HG03280 (cell line): ENCODE results near the gene NEK10.

Experiments used
- ATAC-seq: cut with Tn5 transposase; IDR thresholded peaks from one replicate; pipeline ENCODE4 v1.9.1; 2021; ENCODE audit warnings: mild to moderate bottlenecking, moderate library complexity; ENCODE audit not compliant: unreplicated experiment

The NEK10 gene

DNA sequence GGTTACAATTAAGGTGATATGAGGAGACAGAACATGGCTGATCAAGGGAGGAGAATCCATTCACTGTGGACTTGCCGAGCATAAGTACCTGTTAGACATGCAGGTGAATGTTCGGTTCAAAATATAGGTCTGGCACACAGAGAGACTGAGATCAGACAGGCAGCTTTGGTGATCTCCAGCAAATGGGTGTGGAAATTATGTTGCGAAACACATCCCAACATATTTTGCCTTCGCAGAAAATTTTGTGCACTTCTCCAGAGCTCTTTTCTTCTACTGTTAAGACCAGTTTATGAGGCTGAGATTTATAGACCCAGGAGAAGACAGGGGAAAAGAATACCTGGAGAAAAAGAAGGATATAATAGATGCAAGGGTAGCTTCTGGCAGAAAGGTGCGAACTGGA is 183.2 kb downstream of the NEK10 start:
- no peak for ATAC-seq

DNA sequence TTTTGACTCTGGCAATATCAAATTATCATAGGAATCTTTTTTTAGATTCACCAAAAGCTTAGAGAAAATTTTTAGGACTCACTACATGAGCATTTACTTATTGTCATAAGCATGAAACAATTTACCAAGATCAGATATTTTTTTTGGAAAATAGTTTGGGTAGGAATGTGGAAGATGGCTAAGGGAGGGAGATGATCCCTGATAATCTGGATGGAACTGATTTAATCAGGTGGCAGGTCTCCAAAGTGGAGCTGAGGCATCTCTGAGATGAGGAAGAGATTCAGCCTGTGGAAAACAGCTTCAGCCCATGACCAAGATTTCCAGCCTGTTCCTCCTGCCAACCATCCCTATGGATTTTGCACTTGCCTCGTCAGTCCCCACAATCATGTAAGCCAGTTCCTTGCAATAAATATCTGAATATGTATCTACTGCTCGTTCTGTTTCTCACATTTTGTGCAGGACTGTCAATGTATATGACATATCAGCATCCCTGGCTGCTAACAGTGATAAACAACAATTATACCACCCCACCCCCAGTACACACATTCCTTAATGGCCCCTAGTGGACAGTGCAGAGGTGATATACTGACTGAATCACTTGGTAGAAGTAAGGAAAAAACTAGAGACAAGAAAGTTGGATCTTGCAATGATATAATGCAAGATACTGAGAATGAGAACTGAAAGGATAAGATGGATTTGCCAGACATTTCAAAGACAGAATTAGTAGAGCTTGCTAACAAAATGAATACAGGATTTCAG is 183.8 kb downstream of the NEK10 start:
- no peak for ATAC-seq

DNA sequence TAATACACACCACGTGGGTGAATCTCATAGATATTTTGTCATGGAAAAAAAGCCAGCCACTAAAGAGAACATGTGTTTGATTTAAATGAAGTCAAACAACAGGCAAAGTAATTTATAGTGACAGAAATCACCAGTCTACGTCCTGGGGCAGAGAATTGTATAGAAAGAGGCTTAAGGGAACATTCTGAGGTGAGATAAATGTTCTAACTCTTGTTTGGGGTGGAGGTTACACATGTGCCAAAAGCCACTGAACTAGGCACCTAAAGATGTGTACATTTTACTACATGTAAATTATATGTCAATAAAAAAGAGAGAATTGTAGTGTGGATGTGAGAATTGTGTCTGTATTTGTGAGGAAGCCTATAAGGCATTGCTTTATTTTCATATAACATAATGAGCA is 184.9 kb downstream of the NEK10 start:
- no peak for ATAC-seq

- no peak for ATAC-seq
These were observed 192.9 kb downstream of the NEK10 start for GRCh38 chr3:27176256-27176655.

- no peak for ATAC-seq
These were observed 194.7 kb downstream of the NEK10 start for GRCh38 chr3:27174530-27174929.

DNA sequence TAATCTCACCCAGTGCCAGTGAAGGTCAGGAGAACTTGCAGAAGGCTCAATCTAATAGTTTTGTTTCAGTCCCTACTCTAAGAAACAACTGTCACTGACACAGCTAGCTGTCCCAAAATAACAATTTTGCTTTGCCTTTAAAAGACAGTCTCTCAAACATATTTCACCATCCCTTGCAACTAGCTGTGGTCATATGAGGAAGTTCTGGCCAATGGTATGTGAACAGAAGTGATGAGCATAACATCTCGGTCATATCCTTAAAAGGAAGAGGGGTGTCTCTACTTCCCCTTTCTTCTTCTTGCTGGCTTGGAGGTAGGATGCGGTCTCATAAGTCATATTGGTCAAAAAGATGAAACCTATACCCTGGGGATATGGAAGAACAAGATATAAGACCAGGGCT is 198.1 kb downstream of the NEK10 start:
- ATAC-seq, result no peak

DNA sequence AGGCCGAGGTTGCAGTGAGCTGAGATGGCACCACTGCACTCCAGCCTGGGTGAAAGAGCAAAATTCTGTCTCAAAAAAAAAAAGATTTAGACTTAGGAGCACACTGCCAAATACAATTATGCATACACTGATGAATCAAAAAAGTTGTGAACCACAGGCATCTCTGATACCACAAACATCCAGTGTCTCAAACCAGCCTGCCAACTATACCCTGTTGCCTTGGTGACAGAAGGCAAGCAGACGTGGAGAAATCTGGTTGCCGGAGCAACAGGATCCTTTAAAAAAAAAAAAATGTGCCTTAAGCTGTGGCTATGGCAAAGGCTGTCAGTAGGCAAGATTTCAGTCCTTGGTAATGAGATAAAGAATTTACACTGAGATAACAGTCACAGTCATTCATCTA is 202.3 kb downstream of the NEK10 start:
- no peak for ATAC-seq

- no peak for ATAC-seq
These were observed 203.9 kb downstream of the NEK10 start for GRCh38 chr3:27165321-27165721.

DNA sequence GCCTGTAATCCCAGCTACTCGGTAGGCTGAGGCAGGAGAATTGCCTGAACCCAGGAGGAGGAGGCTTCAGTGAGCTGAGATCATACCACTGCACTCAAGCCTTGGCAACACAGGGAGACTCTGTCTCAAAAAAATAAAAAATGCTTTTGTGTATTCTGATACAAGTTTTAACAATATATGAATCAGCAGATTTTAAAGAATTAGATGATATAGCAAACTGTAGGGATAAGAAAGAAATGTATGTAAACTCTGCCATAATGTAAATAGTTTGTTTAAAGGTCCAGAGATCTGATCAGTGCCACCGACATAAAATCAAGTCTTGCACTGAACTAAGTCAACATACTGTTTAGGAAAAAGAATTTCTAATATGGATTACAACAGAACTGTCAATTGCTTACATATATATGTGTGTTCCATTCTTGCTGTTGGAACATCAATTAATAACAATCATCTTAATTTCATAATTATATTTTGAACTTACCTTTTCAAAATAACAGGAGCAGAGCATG is 208.3 kb downstream of the NEK10 start:
- ATAC-seq, result no peak

DNA sequence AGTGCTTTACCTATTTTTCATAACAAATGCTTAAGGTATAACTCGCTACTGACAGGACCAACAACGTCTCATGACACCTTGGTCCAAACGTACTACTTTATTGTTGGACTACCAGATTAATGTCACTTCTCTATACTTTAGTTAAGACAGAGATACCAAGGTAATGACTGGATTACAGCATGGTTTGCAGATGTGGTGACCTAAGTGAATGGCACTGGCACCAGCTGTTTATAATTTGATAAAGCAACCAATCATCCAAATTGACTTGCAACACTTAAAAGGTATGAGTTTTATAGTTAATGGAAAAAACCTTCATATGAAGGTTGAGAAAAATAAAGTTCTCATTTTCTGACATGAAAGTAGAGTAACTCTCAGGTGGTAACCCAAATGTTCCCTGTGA is 209.0 kb downstream of the NEK10 start:
- no peak for ATAC-seq

DNA sequence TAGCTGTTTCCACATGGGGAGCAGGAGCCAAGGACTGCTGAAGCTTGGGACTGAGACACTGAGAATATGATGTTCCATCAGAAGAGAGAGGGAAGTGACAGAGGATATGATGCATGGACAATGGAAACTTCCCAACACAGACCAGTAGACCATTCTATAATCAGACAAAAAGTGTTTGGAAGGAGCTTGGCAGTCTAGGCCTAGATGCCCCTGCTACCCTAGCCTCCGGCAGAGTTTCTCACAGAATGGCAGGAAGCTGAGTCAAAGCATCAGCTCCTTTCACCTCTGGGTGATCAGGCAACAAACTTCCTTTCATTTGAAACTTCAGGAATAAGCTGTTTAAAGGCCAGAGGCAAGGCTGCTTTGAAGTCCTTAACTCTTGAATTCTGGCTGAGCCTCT is 222.0 kb downstream of the NEK10 start:
- no peak for ATAC-seq

GRCh38 chr3:27146786-27147185 is 222.4 kb downstream of the NEK10 start:
- no peak for ATAC-seq

GRCh38 chr3:27145719-27146118 is 223.5 kb downstream of the NEK10 start:
- ATAC-seq, result no peak

- no peak for ATAC-seq
These were observed 227.5 kb downstream of the NEK10 start for GRCh38 chr3:27141668-27142067.

DNA sequence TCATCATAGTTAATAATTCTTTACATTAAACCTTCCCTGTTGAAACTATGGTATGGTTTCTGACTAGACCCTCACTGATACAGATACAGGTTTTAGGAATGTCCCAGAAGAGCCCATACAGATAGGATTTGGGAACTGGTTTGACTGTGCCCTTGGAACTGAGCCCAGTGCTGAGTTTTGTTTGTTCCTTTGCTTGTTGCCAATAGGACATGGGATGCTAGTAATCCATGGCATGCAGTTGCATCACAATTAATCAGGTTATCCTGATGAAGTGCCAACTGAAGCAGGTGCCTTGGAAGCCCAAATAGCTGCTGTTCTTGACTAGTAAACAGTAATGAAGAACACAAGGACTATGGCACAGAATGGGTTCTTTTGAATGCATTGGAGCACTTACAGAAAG is 230.6 kb downstream of the NEK10 start:
- no peak for ATAC-seq

DNA sequence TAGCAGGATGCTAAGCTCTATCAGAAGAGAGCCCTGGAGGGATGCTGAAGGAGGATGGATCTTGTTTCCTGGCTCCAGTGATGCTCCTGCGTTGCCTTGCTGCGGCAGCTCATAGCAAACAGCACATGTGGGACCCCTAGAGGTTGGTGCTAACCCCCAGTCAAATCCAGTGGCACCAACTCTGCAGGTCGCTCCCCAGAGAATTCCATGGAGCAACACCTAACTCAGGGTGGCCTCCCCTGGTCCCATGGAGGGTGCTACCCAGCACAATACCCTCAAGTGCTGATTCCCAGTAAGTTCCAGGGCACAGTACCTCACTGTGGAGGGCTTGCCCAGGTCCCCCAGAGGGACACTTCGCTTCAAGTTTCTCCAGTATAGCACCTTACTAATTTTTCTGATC is 231.2 kb downstream of the NEK10 start:
- ATAC-seq, result no peak

DNA sequence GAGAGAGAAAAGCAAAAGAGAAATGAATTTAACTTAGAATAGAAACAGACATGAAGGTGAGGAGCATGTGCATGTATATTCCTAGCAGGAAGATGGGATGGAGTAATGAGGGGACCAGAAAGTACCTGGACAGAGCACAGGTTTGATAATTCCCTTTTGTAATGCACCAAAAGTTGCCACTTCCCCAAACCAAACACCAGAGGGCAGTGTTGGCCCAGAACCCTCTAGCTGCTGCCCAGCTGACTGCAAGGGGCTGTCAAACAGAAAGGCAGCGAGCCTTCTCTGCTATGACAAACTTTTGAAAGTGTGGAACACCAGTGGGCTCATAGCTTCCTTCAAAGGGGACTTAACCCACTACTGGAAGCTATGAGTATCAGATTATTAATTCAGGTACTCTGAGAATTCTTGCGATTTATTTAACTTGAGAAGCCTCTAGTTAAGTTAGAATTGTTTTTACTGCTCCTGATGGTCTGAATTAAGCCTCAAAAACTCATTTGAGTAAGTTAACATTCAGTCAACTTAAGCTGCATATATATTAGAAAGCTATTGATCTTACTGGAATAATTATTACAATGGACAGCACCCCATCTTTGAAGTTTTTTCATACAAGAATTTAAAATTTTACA is 234.9 kb downstream of the NEK10 start:
- peak; percentile 91 for ATAC-seq

GRCh38 chr3:27133060-27133459 is 236.1 kb downstream of the NEK10 start:
- no peak for ATAC-seq

DNA sequence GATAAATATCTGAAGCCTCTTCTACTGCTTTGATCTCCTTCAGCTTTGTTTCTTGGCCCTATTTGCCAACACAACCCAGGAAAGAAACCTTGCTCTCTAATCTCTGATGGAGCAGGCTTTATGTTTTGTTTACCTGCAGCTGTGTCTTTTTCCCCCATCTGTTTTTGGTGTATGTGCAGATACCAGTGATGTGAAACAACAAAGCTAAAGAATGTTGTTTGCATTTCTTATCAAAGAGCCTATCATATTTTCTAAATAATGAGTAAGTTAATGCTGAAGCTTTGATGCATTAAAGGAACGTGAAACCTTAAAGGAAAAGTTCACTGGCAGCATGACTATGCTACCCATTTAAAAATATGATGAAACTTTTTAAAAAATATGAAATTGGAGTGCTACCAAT is 238.4 kb downstream of the NEK10 start:
- no peak for ATAC-seq

DNA sequence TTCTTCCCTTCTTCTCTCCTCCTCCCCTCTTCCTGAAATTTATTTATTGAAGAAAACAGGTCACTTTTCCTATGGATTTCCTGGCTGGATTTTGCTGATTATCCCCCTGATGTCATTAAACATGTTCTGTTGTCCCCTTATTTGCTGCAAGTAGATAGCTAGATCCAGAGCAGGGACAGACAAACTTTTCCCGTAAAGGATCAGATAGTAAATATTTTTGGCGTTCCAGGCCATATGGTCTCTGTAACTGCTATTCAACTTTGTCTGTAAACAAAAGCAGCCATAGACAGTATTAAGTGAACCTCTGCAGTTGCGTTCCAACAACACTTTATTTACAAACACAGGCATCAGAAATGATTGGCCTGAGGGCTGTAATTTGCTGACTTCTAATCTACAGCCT is 241.3 kb downstream of the NEK10 start:
- ATAC-seq, result no peak

GRCh38 chr3:27127195-27127594 is 242.0 kb downstream of the NEK10 start:
- ATAC-seq, result no peak

DNA sequence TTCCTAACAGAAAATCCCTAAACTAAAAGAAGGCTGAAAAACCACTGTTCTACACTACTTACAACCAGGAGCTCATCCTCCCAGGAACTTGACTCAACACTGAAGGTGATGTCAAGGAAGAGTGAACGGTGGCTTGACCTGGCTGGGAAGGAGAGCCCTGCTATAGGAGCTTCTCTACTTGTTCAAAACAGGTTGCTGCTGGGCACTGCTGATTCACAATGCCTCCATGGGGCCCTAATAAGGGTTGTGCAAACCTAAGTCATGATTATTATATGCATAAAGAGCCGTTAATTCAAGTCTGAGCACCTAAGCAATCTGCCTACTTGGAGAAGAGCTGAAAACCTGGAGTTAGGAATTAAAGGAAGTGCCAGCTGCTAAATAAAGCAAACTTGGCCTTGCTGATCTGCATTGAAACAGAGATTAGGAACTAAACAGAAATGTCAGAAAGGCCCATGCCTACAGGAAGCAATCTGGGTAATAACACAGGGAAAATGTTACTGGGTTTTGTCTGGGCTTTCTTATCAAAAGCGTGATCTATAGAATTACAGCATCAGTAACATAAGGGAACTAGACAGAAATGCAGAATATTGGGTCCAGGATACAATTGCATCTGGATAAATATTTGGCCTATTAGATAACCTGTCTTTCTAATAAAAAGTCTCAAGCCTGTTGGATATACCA is 243.2 kb downstream of the NEK10 start:
- no peak for ATAC-seq
